Endothelial cell of umbilical vein (primary cell): ENCODE results near the gene TSSK6. TPM values are rescaled to one million over a fixed set of nuclear protein-coding genes. Genes with fewer than 3 reads are reported as not detected.

Source experiments
- BruUV-seq: library from RNA; stranded (reverse); fragments of 400-500 nt; replicated peaks from 2 replicates; lab custom pipeline; 2021; lab: Mats Ljungman, UMichigan
- CTCF ChIA-PET: fragments of 300-600, 350-600 bp; sonication (Branson Sonifier 250); formaldehyde crosslinking; loops from one replicate; lab custom pipeline; 2021; ENCODE audit warnings: antibody characterized with exemption, inconsistent platforms; lab: Charles Lee
- POLR2A ChIA-PET: fragments of 300-600, 350-600 bp; sonication (Branson Sonifier 250); formaldehyde crosslinking; loops from one replicate; lab custom pipeline; 2021; ENCODE audit warnings: antibody characterized with exemption, inconsistent platforms; lab: Charles Lee
- DNase-seq: peaks from one replicate; pipeline ENCODE4 v3.0.0-alpha.2; 2011; ENCODE audit warnings: low read depth, low spot score
- FAIRE-seq: peaks from 2 replicates; lab custom pipeline; 2011; peaks lifted over from hg19 to GRCh38; lab: Jason Lieb, UNC
- H2AFZ ChIP-seq: 2 replicates; pipeline ENCODE4 v1.6.0; 2012; ENCODE audit warnings: low read depth, low read length, control low read depth, inconsistent platforms
- H3K27ac ChIP-seq: 2 replicates; pipeline ENCODE4 v1.5.1; 2011; ENCODE audit warnings: low read depth, mild to moderate bottlenecking, control low read depth, low read length, moderate library complexity; ENCODE audit not compliant: insufficient read depth
- H3K27me3 ChIP-seq, 2 experiments: 2 replicates each; pipeline versions ENCODE4 v1.6.0 to v1.6.1; 2011; ENCODE audit warnings: low read length in 2 of 2, mixed read lengths in 1 of 2; ENCODE audit not compliant: control insufficient read depth in 2 of 2, insufficient read depth in 2 of 2
- H3K36me3 ChIP-seq, 2 experiments: 2 replicates in 1 of 2; 3 replicates in 1 of 2; pipeline ENCODE4 v1.5.1; 2011; ENCODE audit warnings: low read length in 2 of 2, mild to moderate bottlenecking in 1 of 2, moderate library complexity in 1 of 2; ENCODE audit not compliant: control insufficient read depth in 2 of 2, insufficient read depth in 2 of 2; ENCODE audit errors: extremely low read depth in 1 of 2
- H3K4me1 ChIP-seq: 3 replicates; pipeline ENCODE4 v1.5.1; 2011; ENCODE audit warnings: mild to moderate bottlenecking, low read length; ENCODE audit not compliant: control insufficient read depth, insufficient read depth; ENCODE audit errors: extremely low read depth
- H3K4me2 ChIP-seq: 2 replicates; pipeline ENCODE4 v1.6.1; 2011; ENCODE audit warnings: low read length, control low read depth, mixed read lengths; ENCODE audit not compliant: insufficient read depth
- H3K4me3 ChIP-seq, 3 experiments: fragments of 200-600 bp in 1 of 3; sonication (generic), shearing (Covaris generic) in 1 of 3; replicated peaks in 1 of 3; 2 replicates each; pipeline ENCODE4 v1.5.1; 2011 to 2016; ENCODE audit warnings: control low read depth in 3 of 3, low read length in 3 of 3, mild to moderate bottlenecking in 2 of 3, inconsistent platforms in 1 of 3, low read depth in 1 of 3, moderate library complexity in 1 of 3; ENCODE audit not compliant: insufficient read depth in 1 of 3
- H3K79me2 ChIP-seq: 2 replicates; pipeline ENCODE4 v1.6.0; 2012; ENCODE audit warnings: low read length, inconsistent platforms; ENCODE audit not compliant: control insufficient read depth, insufficient read depth
- H3K9ac ChIP-seq: replicated peaks from 2 replicates; pipeline ENCODE3; 2011; ENCODE audit warnings: low read length, control low read depth; ENCODE audit not compliant: insufficient read depth; ENCODE audit errors: extremely low read depth
- H3K9me1 ChIP-seq: replicated peaks from 3 replicates; pipeline ENCODE4 v1.6.0; 2011; ENCODE audit warnings: mild to moderate bottlenecking, low read length; ENCODE audit not compliant: control insufficient read depth, insufficient read depth; ENCODE audit errors: extremely low read depth
- H3K9me3 ChIP-seq: replicated peaks from 2 replicates; pipeline ENCODE4 v1.5.1; 2012; ENCODE audit warnings: low read length, inconsistent platforms; ENCODE audit not compliant: control insufficient read depth, insufficient read depth
- H4K20me1 ChIP-seq: replicated peaks from 2 replicates; pipeline ENCODE3; 2011; ENCODE audit warnings: mild to moderate bottlenecking, low read length; ENCODE audit not compliant: control insufficient read depth, insufficient read depth; ENCODE audit errors: extremely low read depth
- GATA2 ChIP-seq: IDR thresholded peaks from 2 replicates; pipeline ENCODE4 v1.7.0; 2011; ENCODE audit warnings: low read depth, mild to moderate bottlenecking, moderate library complexity, mixed read lengths, low read length; ENCODE audit not compliant: insufficient read length, insufficient read depth
- MYC ChIP-seq: IDR thresholded peaks from one replicate; pipeline ENCODE4 v1.6.1; 2011; ENCODE audit warnings: mild to moderate bottlenecking, low read depth, low read length
- POLR2A ChIP-seq: IDR thresholded peaks from 2 replicates; pipeline ENCODE4 v1.6.1; 2012; ENCODE audit warnings: low read depth, mild to moderate bottlenecking, control low read depth, low read length
- POLR2AphosphoS5 ChIP-seq: IDR thresholded peaks from 2 replicates; pipeline ENCODE4 v1.6.1; 2012; ENCODE audit warnings: low read depth, mild to moderate bottlenecking, control low read depth, low read length, moderate library complexity; ENCODE audit not compliant: insufficient read depth
- dilution Hi-C: fragments of 300-500 bp; cut with MboI; formaldehyde crosslinking; loops from one replicate; pipeline ENCODE4 v1.15.0; 2019; ENCODE audit warnings: low sequenced_read_pairs; ENCODE audit not compliant: extremely low pct_ligation_motif_present
- intact Hi-C: fragments of 100-400 bp; cut with micrococcal nuclease; formaldehyde crosslinking; loops from one replicate; pipeline ENCODE4 v1.10.0; 2022
- polyA plus RNA-seq, 4 experiments: library from polyadenylated mRNA; depleted of rRNA in 3 of 4; stranded (reverse) in 3 of 4; unstranded in 1 of 4; fragments of >200 nt; gene quantifications; 2 replicates each; pipeline versions ENCODE4 v1.2.1 to v1.2.3, GENCODE V29; 2011 to 2012; ENCODE audit warnings: missing spikeins in 1 of 4
- total RNA-seq: library from RNA; stranded (reverse); gene quantifications from 2 replicates; pipeline ENCODE4 v1.2.3, GENCODE V29; 2021
- TF ChIP-seq, protein P1 (sequence below), 2 donors: IDR thresholded peaks; 1 replicate in 1 of 2; 2 replicates in 1 of 2; pipeline ENCODE4 v1.5.1; 2011; ENCODE audit warnings: low read length in 2 of 2, mild to moderate bottlenecking in 2 of 2, moderate library complexity in 2 of 2, control low read depth in 1 of 2, inconsistent platforms in 1 of 2, low read depth in 1 of 2; ENCODE audit not compliant: insufficient read depth in 1 of 2; ENCODE audit errors: extremely low read depth in 1 of 2

The TSSK6 gene
- total and polyA plus RNA-seq, 2 donors (not counting 3 experiments of a cell fraction or from before 2014, with no cell fraction given), result 0.76 to 0.82 TPM

- TF ChIP-seq POLR2A (no peak), POLR2AphosphoS5 (no peak), GATA2 (peak; percentile 54), MYC (no peak)
- TF ChIP-seq, protein P1, sequence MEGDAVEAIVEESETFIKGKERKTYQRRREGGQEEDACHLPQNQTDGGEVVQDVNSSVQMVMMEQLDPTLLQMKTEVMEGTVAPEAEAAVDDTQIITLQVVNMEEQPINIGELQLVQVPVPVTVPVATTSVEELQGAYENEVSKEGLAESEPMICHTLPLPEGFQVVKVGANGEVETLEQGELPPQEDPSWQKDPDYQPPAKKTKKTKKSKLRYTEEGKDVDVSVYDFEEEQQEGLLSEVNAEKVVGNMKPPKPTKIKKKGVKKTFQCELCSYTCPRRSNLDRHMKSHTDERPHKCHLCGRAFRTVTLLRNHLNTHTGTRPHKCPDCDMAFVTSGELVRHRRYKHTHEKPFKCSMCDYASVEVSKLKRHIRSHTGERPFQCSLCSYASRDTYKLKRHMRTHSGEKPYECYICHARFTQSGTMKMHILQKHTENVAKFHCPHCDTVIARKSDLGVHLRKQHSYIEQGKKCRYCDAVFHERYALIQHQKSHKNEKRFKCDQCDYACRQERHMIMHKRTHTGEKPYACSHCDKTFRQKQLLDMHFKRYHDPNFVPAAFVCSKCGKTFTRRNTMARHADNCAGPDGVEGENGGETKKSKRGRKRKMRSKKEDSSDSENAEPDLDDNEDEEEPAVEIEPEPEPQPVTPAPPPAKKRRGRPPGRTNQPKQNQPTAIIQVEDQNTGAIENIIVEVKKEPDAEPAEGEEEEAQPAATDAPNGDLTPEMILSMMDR (IDR thresholded peaks at IDR 0.05; ENCODE audit: extremely low read depth in 1 of 2, insufficient read depth in 1 of 2, low read depth in 1 of 2, low read length in 2 of 2), result no peak
- dilution Hi-C loops (no loop called here), intact Hi-C loops (loop anchor here (10.0 kb wide), 1 partner anchor 293 kb away; the partner anchor contains the start of genes BORCS8 and RFXANK)
- ChIA-PET CTCF (interaction anchor here (0.8 to 5.1 kb wide), 13 partner anchors 8 to 159 kb away, joined by 3 to 127 read pairs (median 4); partner anchors contain the start of gene GATAD2A), POLR2A (interaction anchor here (1.6 kb wide), 1 partner anchor 83 kb away, joined by 5 read pairs; the partner anchor contains the start of gene GATAD2A)
- peak; percentile 47 for DNase-seq
- H3K9ac ChIP-seq, result peak overlapping the region; percentile 65
- H3K9me3 ChIP-seq, result no peaks in the 10 kb centered on the region
- no TSS peak for BruUV-seq
- H3K4me1 ChIP-seq, result peaks cover 29% of the 10 kb centered on the region
- no peaks in the 10 kb centered on the region for H3K9me1 ChIP-seq
- H3K27me3 ChIP-seq, result no peaks in the 10 kb centered on the region
- no peak for FAIRE-seq
- H3K36me3 ChIP-seq, result peaks cover 0 to 11% of the 10 kb centered on the region in 2 experiments
- peak overlapping the region; percentile 26 for H3K4me2 ChIP-seq
- H3K79me2 ChIP-seq, result peaks cover 67% of the 10 kb centered on the region
- no peak overlapping the region for H3K4me3 ChIP-seq
- H2AFZ ChIP-seq, result no peak overlapping the region
- H4K20me1 ChIP-seq, result no peaks in the 10 kb centered on the region
- H3K27ac ChIP-seq, result peak overlapping the region; percentile 76
These were observed 27.1 kb downstream of the TSSK6 start for GRCh38 chr19:19487950-19488874.
